ENCODE results near the gene MROH9. TPM values are rescaled to one million over a fixed set of nuclear protein-coding genes. Genes with fewer than 3 reads are reported as not detected.

Gene MROH9
- total RNA-seq, 1 experiment from 2014 or later, result not detected

DNA sequence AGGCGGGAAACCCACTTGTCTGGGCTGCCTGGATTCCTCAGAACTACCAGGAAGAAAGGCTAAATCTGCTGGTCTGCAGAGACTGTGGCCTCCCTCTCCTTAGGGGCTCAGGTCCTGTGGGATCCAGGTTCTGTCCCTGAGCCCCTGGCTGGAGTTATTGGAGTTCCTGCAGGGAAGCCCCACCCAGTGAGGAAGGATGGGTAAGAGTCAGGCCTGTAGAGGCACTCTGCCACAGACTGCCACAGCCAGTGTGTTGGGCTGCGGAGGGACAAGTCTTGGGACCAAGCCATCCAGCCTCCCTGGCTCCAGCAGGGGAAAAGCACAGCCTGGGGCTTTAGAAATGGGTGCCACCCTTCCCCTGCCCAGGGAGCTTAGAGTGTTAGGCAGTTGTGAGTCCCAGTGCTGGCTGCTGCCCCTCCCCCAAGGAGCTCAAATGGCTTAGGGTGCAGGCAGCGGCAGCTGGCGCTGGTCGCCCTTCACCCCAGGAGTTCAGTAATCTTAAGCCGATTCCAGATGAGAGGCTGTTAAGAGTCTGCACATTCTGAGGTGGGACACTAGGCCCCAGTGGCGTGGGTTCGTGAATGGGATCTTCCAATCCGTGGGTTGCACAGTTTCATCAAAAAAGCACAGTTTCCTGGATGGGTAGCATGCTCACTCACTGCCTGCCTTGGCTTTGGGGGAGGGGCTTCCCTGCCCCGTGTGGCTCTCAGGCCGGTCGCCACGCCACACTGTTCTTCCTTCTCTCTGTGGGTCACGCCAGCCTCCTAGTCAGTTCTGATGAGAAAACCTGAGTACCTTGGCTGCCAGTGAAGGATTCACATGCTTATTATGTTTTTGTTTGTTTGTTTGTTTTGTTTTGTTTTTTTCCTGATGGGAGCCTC, 97.7 kb downstream of the MROH9 start:
- no peak overlapping the region for H3K4me2 ChIP-seq (ENCODE audit: low read depth, low read length, poor library complexity, severe bottlenecking)
- H3K9me2 ChIP-seq (replicated peaks; ENCODE audit: insufficient read depth, low read length), result no peaks in the 10 kb centered on the region
- no peaks in the 10 kb centered on the region for H3K79me2 ChIP-seq (ENCODE audit: low read length)

DNA sequence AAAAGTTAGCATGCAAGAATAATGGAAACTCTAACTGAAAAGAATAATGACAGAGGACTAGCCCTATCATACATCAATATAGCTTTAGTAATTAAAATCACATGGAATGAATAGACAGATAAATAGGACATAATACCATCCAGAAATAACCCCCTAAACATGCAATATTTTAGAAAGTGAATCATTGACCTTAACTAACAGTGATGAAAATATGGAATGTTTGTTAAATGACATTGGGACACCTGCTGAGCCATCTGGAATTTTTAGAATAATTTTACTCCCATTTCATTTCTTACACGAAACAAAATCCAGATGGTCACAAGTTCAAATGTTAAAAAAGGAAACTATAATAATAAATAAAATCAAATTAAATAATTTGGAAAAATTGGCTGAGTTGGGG, 102.3 kb downstream of the MROH9 start:
- no peak overlapping the region for H3K4me2 ChIP-seq (ENCODE audit: low read depth, low read length, poor library complexity, severe bottlenecking)
- H3K9ac ChIP-seq (ENCODE audit: low read length), result no peak overlapping the region
- H4K20me1 ChIP-seq (ENCODE audit: insufficient read depth, low read depth, low read length), result no peaks in the 10 kb centered on the region
- H2AFZ ChIP-seq (ENCODE audit: low read length), result no peak overlapping the region
- no peaks in the 10 kb centered on the region for H3K79me2 ChIP-seq (ENCODE audit: low read length)
- no peaks in the 10 kb centered on the region for H3K9me2 ChIP-seq (replicated peaks; ENCODE audit: insufficient read depth, low read length)
- no peak overlapping the region for H3K27ac ChIP-seq (ENCODE audit: low read length)
- H3K36me3 ChIP-seq (ENCODE audit: insufficient read depth, low read length), result no peaks in the 10 kb centered on the region
- no peaks in the 10 kb centered on the region for H3K4me1 ChIP-seq (ENCODE audit: low read length)
- H3K27me3 ChIP-seq (ENCODE audit: low read length), result no peaks in the 10 kb centered on the region
- H3K4me3 ChIP-seq (ENCODE audit: low read length), result no peak overlapping the region
- no peaks in the 10 kb centered on the region for H3K9me3 ChIP-seq (ENCODE audit: low read length)
- DNase-seq, result no peak

More for the DNA sequence above, 97.7 kb downstream of the MROH9 start:
- Histone ChIP-seq H3K36me3 (ENCODE audit: insufficient read depth, low read length) (no peaks in the 10 kb centered on the region), H3K27ac (ENCODE audit: low read length) (no peak overlapping the region), H3K4me3 (ENCODE audit: low read length) (no peak overlapping the region), H2AFZ (ENCODE audit: low read length) (no peak overlapping the region), H3K27me3 (ENCODE audit: low read length) (no peaks in the 10 kb centered on the region), H3K4me1 (ENCODE audit: low read length) (no peaks in the 10 kb centered on the region), H3K9me3 (ENCODE audit: low read length) (no peaks in the 10 kb centered on the region), H4K20me1 (ENCODE audit: insufficient read depth, low read depth, low read length) (no peaks in the 10 kb centered on the region), H3K9ac (ENCODE audit: low read length) (no peak overlapping the region)
- DNase-seq, result no peak

DNA sequence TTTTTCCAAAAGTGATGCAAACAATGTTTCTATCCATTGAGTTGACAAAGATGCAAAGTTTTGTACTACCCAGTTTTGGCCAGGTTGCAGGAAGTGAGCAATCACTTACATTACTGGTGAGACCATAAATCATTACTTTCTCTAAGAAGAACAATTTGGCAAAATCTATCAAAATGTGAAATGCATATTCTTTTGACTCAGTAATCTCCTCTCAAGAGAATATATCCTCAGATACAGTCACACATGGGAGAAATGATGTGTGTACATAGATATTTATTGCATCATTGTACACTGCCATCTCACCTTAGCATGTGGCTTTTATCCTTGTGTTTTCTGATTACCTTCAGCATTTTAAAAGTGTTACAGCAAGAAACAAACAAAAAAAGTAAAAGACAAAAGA, 103.0 kb downstream of the MROH9 start:
- H3K79me2 ChIP-seq (ENCODE audit: low read length), result no peaks in the 10 kb centered on the region

DNA sequence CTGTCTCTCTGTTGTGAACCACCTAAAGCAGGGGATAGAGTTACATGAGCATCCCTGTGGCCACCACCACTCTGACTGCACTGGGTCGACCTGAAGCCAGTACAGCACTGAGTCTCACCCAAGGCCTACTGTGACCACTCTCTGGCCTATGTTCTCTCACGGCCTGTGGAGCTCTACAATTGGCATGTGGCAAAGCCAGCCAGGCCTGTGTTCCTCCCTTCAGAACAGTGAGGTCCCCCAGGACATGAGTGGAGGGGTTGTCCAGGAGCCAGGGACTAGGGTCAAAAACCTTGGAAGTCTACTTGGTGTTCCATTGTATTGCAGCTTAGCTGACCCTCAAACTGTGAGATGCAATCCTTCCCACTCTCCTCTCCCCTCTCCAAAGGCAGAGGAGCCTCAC, 112.7 kb downstream of the MROH9 start:
- no peaks in the 10 kb centered on the region for H3K9me2 ChIP-seq (replicated peaks; ENCODE audit: insufficient read depth, low read length)
- H2AFZ ChIP-seq (ENCODE audit: low read length), result no peak overlapping the region
- H3K27ac ChIP-seq (ENCODE audit: low read length), result no peak overlapping the region

More for the DNA sequence above, 103.0 kb downstream of the MROH9 start:
- Histone ChIP-seq H3K4me3 (ENCODE audit: low read length) (no peak overlapping the region), H3K27ac (ENCODE audit: low read length) (no peak overlapping the region), H3K27me3 (ENCODE audit: low read length) (no peaks in the 10 kb centered on the region), H3K9ac (ENCODE audit: low read length) (no peak overlapping the region), H3K36me3 (ENCODE audit: insufficient read depth, low read length) (no peaks in the 10 kb centered on the region), H2AFZ (ENCODE audit: low read length) (no peak overlapping the region), H3K4me1 (ENCODE audit: low read length) (no peaks in the 10 kb centered on the region), H3K9me2 (replicated peaks; ENCODE audit: insufficient read depth, low read length) (no peaks in the 10 kb centered on the region), H3K4me2 (ENCODE audit: low read depth, low read length, poor library complexity, severe bottlenecking) (no peak overlapping the region), H4K20me1 (ENCODE audit: insufficient read depth, low read depth, low read length) (no peaks in the 10 kb centered on the region), H3K9me3 (ENCODE audit: low read length) (no peaks in the 10 kb centered on the region)
- no peak for DNase-seq

DNA sequence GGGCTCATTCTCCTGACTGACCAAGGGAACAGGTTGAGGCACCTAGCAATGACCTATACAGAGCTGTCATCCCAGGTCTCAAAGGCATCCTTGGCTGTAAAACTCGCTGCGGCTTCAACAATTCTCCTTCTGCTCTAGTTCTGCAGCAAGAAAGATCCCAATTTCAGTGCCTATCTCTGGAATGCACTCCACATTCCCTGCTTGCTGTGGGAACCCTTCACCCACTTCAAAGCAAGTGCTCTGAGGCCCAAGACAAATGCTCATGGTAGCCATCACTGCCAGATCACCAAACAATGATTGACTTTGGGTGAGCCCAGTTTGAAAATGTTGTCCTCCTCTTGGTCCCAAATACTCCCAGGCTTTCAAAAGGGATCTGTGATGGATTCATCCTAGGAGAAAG, 117.6 kb downstream of the MROH9 start:
- H3K4me1 ChIP-seq (ENCODE audit: low read length), result no peaks in the 10 kb centered on the region
- no peaks in the 10 kb centered on the region for H4K20me1 ChIP-seq (ENCODE audit: insufficient read depth, low read depth, low read length)
- H3K27me3 ChIP-seq (ENCODE audit: low read length), result no peaks in the 10 kb centered on the region
- H2AFZ ChIP-seq (ENCODE audit: low read length), result no peak overlapping the region
- H3K4me3 ChIP-seq (ENCODE audit: low read length), result no peak overlapping the region
- H3K9me3 ChIP-seq (ENCODE audit: low read length), result no peaks in the 10 kb centered on the region
- H3K4me2 ChIP-seq (ENCODE audit: low read depth, low read length, poor library complexity, severe bottlenecking), result no peak overlapping the region
- H3K79me2 ChIP-seq (ENCODE audit: low read length), result no peaks in the 10 kb centered on the region
- H3K9ac ChIP-seq (ENCODE audit: low read length), result no peak overlapping the region
- H3K9me2 ChIP-seq (replicated peaks; ENCODE audit: insufficient read depth, low read length), result no peaks in the 10 kb centered on the region
- H3K27ac ChIP-seq (ENCODE audit: low read length), result no peak overlapping the region
- no peak for DNase-seq
- no peaks in the 10 kb centered on the region for H3K36me3 ChIP-seq (ENCODE audit: insufficient read depth, low read length)

More for the DNA sequence above, 112.7 kb downstream of the MROH9 start:
- Histone ChIP-seq H4K20me1 (ENCODE audit: insufficient read depth, low read depth, low read length) (no peaks in the 10 kb centered on the region), H3K4me3 (ENCODE audit: low read length) (no peak overlapping the region), H3K27me3 (ENCODE audit: low read length) (no peaks in the 10 kb centered on the region), H3K9ac (ENCODE audit: low read length) (no peak overlapping the region), H3K9me3 (ENCODE audit: low read length) (peaks cover 6% of the 10 kb centered on the region; the same call in 1 of the 2 replicates), H3K4me2 (ENCODE audit: low read depth, low read length, poor library complexity, severe bottlenecking) (no peak overlapping the region), H3K79me2 (ENCODE audit: low read length) (no peaks in the 10 kb centered on the region), H3K4me1 (ENCODE audit: low read length) (no peaks in the 10 kb centered on the region), H3K36me3 (ENCODE audit: insufficient read depth, low read length) (no peaks in the 10 kb centered on the region)
- DNase-seq, result no peak

DNA sequence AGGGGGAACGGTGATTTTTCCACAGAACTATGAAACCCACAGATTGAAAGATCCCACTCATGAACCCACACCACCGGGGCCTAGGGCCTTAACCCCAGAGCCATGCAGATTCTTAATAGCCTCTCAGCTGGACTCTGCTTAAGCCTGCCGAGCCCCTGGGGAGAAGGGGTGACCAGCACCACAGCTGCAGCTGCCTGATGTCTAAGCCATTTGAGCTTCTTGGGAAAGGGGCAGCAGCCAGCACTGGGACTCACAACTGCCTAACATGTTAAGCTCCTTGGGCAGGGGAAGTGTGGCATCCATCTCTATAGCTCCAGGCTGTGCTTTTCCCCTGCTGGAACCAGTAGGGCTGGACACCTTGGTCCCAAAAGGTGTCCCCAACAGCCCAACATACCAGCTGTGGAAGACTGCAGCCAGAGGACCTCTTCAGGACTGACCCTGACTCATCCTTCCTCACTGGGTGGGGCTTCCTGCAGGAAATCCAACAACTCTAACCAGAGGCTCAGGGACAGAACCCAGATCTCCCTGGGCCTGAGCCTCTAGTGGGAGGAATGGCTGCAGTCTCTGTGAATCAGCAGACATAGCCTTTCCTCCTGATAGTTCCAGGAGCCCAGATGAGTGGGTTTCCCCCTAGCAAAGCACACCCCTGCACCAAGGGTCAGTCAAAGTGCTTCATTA, 120.8 kb downstream of the MROH9 start:
- no peak overlapping the region for H3K9ac ChIP-seq (ENCODE audit: low read length)
- H3K9me3 ChIP-seq (ENCODE audit: low read length), result no peaks in the 10 kb centered on the region
- no peaks in the 10 kb centered on the region for H4K20me1 ChIP-seq (ENCODE audit: insufficient read depth, low read depth, low read length)
- no peaks in the 10 kb centered on the region for H3K36me3 ChIP-seq (ENCODE audit: insufficient read depth, low read length)
- H3K4me3 ChIP-seq (ENCODE audit: low read length), result no peak overlapping the region
- DNase-seq, result no peak
- H3K4me2 ChIP-seq (ENCODE audit: low read depth, low read length, poor library complexity, severe bottlenecking), result no peak overlapping the region
- H3K27me3 ChIP-seq (ENCODE audit: low read length), result no peaks in the 10 kb centered on the region
- H3K27ac ChIP-seq (ENCODE audit: low read length), result no peak overlapping the region
- H3K9me2 ChIP-seq (replicated peaks; ENCODE audit: insufficient read depth, low read length), result no peaks in the 10 kb centered on the region
- no peak overlapping the region for H2AFZ ChIP-seq (ENCODE audit: low read length)
- H3K4me1 ChIP-seq (ENCODE audit: low read length), result no peaks in the 10 kb centered on the region
- no peaks in the 10 kb centered on the region for H3K79me2 ChIP-seq (ENCODE audit: low read length)

DNA sequence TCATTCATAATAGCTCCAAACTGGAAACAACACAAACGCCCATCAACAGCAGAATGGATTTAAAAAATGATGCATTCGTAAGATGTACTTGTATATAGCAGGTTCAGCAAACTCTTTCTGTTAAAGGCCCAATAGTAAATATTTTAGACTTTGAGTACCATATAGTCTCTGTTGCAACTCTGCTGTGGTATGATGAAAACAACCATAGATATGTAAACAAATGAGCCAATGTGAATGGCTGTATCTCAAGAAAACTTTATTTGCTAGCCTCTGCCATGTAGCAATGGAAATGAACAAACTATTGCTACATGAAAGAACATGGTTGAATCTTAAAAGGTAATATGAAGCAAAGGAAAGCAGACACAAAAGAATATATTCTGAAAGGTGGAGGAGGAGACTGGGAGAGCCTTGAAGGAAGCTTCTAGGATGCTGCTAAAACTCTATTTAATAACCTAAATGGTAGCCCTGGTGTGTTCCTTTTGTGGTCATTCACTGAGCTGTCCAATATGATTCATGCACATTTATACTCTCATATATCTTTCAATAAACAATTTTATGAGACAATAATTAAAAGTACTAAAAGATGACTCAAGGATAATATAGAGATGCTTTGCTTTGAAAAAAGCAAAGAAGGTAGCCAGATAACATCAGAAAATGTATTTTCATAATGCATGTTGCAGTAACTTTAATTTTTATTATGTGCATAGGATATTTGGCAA, 126.2 kb downstream of the MROH9 start:
- no peak overlapping the region for H3K27ac ChIP-seq (ENCODE audit: low read length)
- no peak for DNase-seq
- no peaks in the 10 kb centered on the region for H3K36me3 ChIP-seq (ENCODE audit: insufficient read depth, low read length)
- no peaks in the 10 kb centered on the region for H3K9me2 ChIP-seq (replicated peaks; ENCODE audit: insufficient read depth, low read length)
- no peaks in the 10 kb centered on the region for H4K20me1 ChIP-seq (ENCODE audit: insufficient read depth, low read depth, low read length)
- no peak overlapping the region for H3K4me3 ChIP-seq (ENCODE audit: low read length)
- no peak overlapping the region for H3K9ac ChIP-seq (ENCODE audit: low read length)
- no peaks in the 10 kb centered on the region for H3K9me3 ChIP-seq (ENCODE audit: low read length)
- no peaks in the 10 kb centered on the region for H3K4me1 ChIP-seq (ENCODE audit: low read length)
- H2AFZ ChIP-seq (ENCODE audit: low read length), result no peak overlapping the region
- H3K79me2 ChIP-seq (ENCODE audit: low read length), result no peaks in the 10 kb centered on the region
- H3K27me3 ChIP-seq (ENCODE audit: low read length), result no peaks in the 10 kb centered on the region
- H3K4me2 ChIP-seq (ENCODE audit: low read depth, low read length, poor library complexity, severe bottlenecking), result no peak overlapping the region

DNA sequence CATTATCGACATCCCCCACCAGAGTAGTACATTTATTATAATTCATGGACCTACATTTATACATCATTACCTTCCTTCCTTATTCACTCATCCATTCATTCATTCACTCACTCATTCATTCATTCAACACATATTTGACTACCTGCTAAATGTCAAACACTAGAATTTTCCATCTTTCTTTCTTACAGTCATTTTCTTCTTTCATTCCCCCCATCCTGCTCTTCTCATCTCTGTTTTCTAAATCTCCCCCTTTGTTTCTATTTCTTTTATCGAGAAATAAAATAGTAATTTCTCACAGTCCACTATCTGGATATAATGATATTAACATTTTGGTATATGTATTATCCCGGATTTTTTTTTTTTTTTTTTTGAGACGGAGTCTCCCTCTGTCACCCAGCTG, 127.6 kb downstream of the MROH9 start:
- no peaks in the 10 kb centered on the region for H4K20me1 ChIP-seq (ENCODE audit: insufficient read depth, low read depth, low read length)
- H3K9me3 ChIP-seq (ENCODE audit: low read length), result no peaks in the 10 kb centered on the region
- no peaks in the 10 kb centered on the region for H3K36me3 ChIP-seq (ENCODE audit: insufficient read depth, low read length)
- H3K4me2 ChIP-seq (ENCODE audit: low read depth, low read length, poor library complexity, severe bottlenecking), result no peak overlapping the region
- H3K79me2 ChIP-seq (ENCODE audit: low read length), result no peaks in the 10 kb centered on the region
- H3K9me2 ChIP-seq (replicated peaks; ENCODE audit: insufficient read depth, low read length), result no peaks in the 10 kb centered on the region
- no peak overlapping the region for H2AFZ ChIP-seq (ENCODE audit: low read length)
- H3K27ac ChIP-seq (ENCODE audit: low read length), result no peak overlapping the region
- no peak overlapping the region for H3K9ac ChIP-seq (ENCODE audit: low read length)
- no peaks in the 10 kb centered on the region for H3K27me3 ChIP-seq (ENCODE audit: low read length)
- H3K4me3 ChIP-seq (ENCODE audit: low read length), result no peak overlapping the region
- no peaks in the 10 kb centered on the region for H3K4me1 ChIP-seq (ENCODE audit: low read length)
- DNase-seq, result no peak

Measured in Karpas-422 (cell line).